ENCODE data around the gene LCK.

GRCh38 chr1:32231843-32232432 lies 19.1 kb upstream of the LCK start:
- no peak for TF ChIP-seq ZNF565 (CRISPR knock-in tag; conservative IDR thresholded peaks at IDR 0.05; ENCODE audit: low read depth)
- TF ChIP-seq PATZ1 (CRISPR knock-in tag; IDR thresholded peaks at IDR 0.05; ENCODE audit: borderline replicate concordance) = no peak
- TF ChIP-seq ARNTL (CRISPR knock-in tag; IDR thresholded peaks at IDR 0.05; ENCODE audit: borderline replicate concordance, low read depth) = no peak
- no peak for TF ChIP-seq ZFP3 (CRISPR knock-in tag; IDR thresholded peaks at IDR 0.05)
- TF ChIP-seq TSHZ2 (CRISPR knock-in tag; IDR thresholded peaks at IDR 0.05) = no peak
- TF ChIP-seq RARB (CRISPR knock-in tag; IDR thresholded peaks at IDR 0.05) = no peak
- no peak for TF ChIP-seq SNAI2 (CRISPR knock-in tag; IDR thresholded peaks at IDR 0.05)
- no peak for TF ChIP-seq ZNF8 (CRISPR knock-in tag; IDR thresholded peaks at IDR 0.05)
- TF ChIP-seq OSR1 (CRISPR knock-in tag; IDR thresholded peaks at IDR 0.05) = no peak
- no peak for TF ChIP-seq GLIS3 (CRISPR knock-in tag; IDR thresholded peaks at IDR 0.05)
- TF ChIP-seq ZNF70 (CRISPR knock-in tag; IDR thresholded peaks at IDR 0.05) = no peak
- TF ChIP-seq CREB5 (CRISPR knock-in tag; IDR thresholded peaks at IDR 0.05; ENCODE audit: low read depth) = no peak
- TF ChIP-seq ZFP30 (CRISPR knock-in tag; IDR thresholded peaks at IDR 0.05) = no peak
- no peak for TF ChIP-seq POU6F1 (CRISPR knock-in tag; IDR thresholded peaks at IDR 0.05; ENCODE audit: borderline replicate concordance, low read depth)

Data from SK-N-SH treated with all-trans-retinoic acid at 6 μM for 48 hours (cell line).